H7 (cell line): Measurements from ENCODE around the gene MYB. TPM values are rescaled to one million over a fixed set of nuclear protein-coding genes. Genes with fewer than 3 reads are reported as not detected.

Source experiments
- DNase-seq: peaks from one replicate; pipeline ENCODE4 v3.0.0; 2012
- H3K27me3 ChIP-seq: 2 replicates; pipeline ENCODE4 v1.6.0; 2011; ENCODE audit warnings: mild to moderate bottlenecking, low read length; ENCODE audit not compliant: control insufficient read depth, insufficient read depth
- H3K36me3 ChIP-seq: replicated peaks from 2 replicates; pipeline ENCODE4 v1.5.1; 2011; ENCODE audit warnings: low read length; ENCODE audit not compliant: control insufficient read depth, insufficient read depth
- H3K4me3 ChIP-seq: 2 replicates; pipeline ENCODE4 v1.5.1; 2011; ENCODE audit warnings: low read depth, mild to moderate bottlenecking, control low read depth, low read length, moderate library complexity; ENCODE audit not compliant: insufficient read depth
- total RNA-seq: library from RNA; depleted of rRNA; stranded (reverse); fragments of >200 nt; shearing (Covaris generic); gene quantifications from 2 replicates; pipeline ENCODE4 v1.2.3, GENCODE V29; 2014

MYB gene
- total RNA-seq, 1 experiment from 2014 or later = 0.94 TPM

- Histone ChIP-seq H3K27me3 (no peaks in the 10 kb centered on the region; the same call in 1 of the 2 replicates), H3K4me3 (no peak overlapping the region), H3K36me3 (no peaks in the 10 kb centered on the region)
- peak; percentile 64 for DNase-seq
Observed at GRCh38 chr6:135251498-135252441, 70.7 kb downstream of the MYB start.

DNA sequence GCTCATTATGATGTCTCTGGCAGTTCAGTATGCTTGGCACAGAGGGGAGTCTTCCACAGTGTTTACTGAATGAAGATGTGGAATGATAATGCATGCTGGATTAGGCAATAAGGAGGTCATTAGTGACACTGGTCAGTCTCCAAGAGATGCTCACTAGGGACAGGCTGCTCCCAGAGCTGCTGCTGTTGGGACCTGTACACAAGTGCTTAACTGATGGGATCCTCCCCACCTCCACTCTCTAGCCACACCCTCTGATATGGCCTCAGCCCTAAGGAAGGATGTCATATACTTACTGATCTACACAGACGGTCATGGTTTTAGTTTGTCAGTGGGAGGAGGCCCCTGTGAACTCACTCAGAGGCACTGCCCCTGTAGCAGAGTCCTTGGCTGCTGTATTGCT is 73.4 kb downstream of the MYB start:
- no peaks in the 10 kb centered on the region for H3K36me3 ChIP-seq
- DNase-seq = no peak
- H3K4me3 ChIP-seq = no peak overlapping the region
- no peaks in the 10 kb centered on the region for H3K27me3 ChIP-seq

DNA sequence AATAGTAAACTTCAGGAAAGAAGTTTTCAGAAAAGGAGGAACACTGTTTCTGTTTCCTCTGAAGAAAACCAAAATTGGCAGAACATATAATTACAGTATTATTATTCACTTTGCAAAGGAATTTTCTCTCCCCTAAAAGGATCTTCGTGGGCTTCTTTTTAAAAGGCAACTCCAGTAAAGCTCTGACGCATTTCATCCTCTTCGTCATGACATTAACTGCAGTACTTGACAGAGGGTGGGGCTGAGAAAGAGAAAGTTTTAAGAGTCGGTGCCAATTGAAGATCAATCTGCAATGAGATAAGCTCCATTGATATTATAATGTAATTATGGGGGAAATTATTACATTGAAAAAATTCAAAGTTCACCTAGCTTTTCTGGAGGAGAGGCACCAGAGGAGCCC is 75.8 kb downstream of the MYB start:
- Histone ChIP-seq H3K4me3 (no peak overlapping the region), H3K36me3 (no peaks in the 10 kb centered on the region), H3K27me3 (no peaks in the 10 kb centered on the region)
- DNase-seq = no peak

- Histone ChIP-seq H3K4me3 (no peak overlapping the region), H3K27me3 (no peaks in the 10 kb centered on the region), H3K36me3 (no peaks in the 10 kb centered on the region)
- DNase-seq = no peak
Observed at GRCh38 chr6:135257631-135258405, 76.7 kb downstream of the MYB start.

DNA sequence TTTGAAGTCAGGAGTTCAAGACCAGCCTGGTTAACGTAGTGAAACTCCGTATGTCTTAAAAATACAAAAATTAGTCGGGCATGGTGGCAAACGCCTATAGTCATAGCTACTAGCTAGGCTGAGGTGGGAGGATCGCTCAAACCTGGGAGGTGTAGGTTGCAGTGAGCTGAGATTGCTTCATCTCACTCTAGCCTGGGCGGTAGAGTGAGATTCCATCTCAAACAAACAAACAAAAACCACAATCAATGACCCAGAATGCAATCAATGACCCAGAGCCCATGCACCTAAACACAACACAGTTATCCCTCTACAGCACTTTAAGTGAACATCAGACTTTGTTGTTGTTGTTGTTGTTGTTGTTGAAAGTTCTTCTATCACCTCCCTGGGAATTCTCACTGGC is 77.9 kb downstream of the MYB start:
- Histone ChIP-seq H3K4me3 (no peak overlapping the region), H3K36me3 (no peaks in the 10 kb centered on the region), H3K27me3 (no peaks in the 10 kb centered on the region)
- DNase-seq = no peak

- H3K4me3 ChIP-seq = no peak overlapping the region
- no peaks in the 10 kb centered on the region for H3K27me3 ChIP-seq
- no peak for DNase-seq
- H3K36me3 ChIP-seq = no peaks in the 10 kb centered on the region
Observed at GRCh38 chr6:135260612-135261011, 79.5 kb downstream of the MYB start.

DNA sequence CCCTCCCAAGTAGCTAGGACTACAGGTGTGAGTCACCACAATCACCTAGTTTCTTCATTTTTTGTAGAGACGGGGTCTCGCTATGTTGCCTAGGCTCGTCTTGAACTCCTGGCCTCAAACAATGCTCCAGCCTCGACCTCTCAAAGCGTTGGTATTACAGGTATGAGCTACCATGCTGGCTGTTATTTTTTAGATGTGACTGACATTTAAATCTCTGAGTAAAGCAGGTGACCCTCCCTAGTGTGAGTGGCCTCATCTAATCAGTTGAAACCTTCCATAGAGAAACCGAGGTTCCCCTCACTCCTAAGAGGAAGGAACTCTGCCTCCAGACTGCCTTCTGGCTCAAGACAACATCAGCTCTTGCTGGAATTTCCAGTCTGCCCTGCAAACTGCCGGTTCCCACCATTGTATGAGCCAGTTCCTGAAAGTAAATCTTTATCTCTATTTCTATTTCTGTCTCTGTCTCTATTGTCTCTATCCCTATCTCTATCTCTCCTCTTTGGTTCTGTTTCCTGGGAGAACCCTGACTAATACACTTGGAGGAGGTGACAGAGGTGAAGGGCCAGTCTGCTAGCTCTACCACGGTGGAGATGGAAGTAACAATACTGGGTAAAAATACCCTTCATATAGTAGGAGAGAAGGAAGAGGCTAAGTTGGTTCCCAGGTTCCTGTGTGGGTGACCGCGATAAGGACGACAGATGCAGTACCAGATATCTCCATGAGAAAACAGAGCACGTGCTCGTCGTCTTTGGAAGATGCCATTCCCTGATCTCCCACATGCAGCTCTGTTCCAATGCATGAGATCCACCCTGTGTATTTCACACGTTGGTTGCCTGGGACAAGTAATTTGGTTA is 81.0 kb downstream of the MYB start:
- H3K4me3 ChIP-seq = no peak overlapping the region
- no peak for DNase-seq
- no peaks in the 10 kb centered on the region for H3K27me3 ChIP-seq
- no peaks in the 10 kb centered on the region for H3K36me3 ChIP-seq

DNA sequence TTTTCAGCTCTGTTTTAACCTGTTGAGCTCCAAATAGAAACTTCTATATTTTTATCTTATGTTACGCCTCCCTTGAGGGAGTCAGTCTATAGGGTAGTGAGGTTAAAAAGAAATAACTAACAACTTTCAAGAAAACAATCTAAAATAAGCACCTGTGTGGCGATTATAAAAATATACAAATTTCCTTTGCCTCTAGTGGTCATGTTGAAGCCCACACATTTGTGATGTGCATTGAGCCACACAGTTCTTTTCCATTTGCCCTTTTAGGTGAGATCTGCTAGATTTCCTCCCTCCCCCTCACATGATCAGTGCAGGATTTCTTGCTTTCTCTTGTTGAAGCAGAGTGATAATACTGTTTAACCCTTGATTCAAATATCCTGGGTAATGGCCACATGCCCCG is 84.2 kb downstream of the MYB start:
- no peak overlapping the region for H3K4me3 ChIP-seq
- no peak for DNase-seq
- H3K36me3 ChIP-seq = no peaks in the 10 kb centered on the region
- H3K27me3 ChIP-seq = no peaks in the 10 kb centered on the region

DNA sequence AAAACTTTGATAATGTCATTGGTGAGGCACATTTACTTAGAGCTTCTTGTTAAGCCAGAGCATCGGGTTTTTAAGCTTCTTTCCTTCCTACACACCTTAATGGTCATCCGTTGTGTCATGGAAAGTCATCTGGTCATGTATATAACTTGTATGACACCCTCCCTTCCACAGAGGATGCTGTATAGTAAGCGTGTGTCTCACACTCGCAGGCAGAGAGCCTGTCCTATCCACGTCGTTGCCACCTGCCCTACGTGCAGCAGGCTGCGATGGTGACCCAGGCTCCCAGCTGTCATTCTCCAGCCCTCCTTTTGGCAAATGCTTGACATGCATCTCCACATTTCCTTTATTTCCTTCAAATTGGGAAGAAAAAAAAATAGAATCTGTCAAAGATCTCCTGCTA is 85.6 kb downstream of the MYB start:
- DNase-seq = no peak
- Histone ChIP-seq H3K4me3 (no peak overlapping the region), H3K36me3 (no peaks in the 10 kb centered on the region), H3K27me3 (no peaks in the 10 kb centered on the region)

GRCh38 chr6:135267085-135267484 is 86.0 kb downstream of the MYB start:
- no peak for DNase-seq
- H3K36me3 ChIP-seq = no peaks in the 10 kb centered on the region
- H3K4me3 ChIP-seq = no peak overlapping the region
- no peaks in the 10 kb centered on the region for H3K27me3 ChIP-seq

DNA sequence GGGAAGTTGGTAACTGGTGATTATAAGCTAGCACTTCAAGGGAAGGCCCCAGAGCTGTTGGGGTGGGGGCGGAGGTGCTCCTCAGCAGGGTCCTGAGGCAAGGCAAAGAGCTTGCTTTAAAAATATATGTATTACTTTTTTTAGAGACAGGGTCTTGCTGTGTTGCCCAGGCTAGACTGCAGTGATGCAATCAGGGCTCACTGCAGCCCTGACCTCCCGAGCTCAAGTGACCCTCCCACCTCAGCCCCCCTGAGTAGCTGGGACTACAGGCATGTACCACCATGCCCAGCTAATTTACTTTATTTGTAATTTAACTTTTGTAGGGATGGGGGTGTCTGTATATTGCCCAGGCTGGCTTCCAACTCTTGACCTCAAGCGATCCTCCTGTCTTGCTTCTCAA is 87.2 kb downstream of the MYB start:
- Histone ChIP-seq H3K27me3 (no peaks in the 10 kb centered on the region), H3K4me3 (no peak overlapping the region), H3K36me3 (no peaks in the 10 kb centered on the region)
- DNase-seq = no peak

DNA sequence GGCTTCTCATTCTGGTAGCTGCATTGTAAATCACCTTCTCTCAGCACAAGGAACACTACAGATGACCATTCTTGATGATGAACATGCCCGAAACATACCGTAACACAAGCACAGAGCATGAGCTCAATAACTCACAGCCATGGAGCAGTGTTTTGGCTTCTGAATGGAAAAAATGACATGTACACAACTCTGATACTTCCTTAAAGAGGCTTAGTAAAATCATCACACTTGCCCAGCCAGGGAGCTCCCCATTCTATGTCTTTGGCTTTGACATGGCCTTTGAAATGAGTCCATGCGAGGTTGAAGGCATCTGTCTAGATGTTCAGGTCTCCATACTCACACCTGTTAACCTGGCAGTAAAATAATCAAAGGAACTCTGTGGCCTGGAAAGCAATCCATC is 87.6 kb downstream of the MYB start:
- H3K4me3 ChIP-seq = no peak overlapping the region
- H3K27me3 ChIP-seq = no peaks in the 10 kb centered on the region
- no peaks in the 10 kb centered on the region for H3K36me3 ChIP-seq
- no peak for DNase-seq
